ENCODE data around the gene LSP1. TPM values are rescaled to one million over a fixed set of nuclear protein-coding genes. Genes with fewer than 3 reads are reported as not detected.

LSP1 gene
- polyA plus RNA-seq, 1 donor from 2014 or later, result not detected

GRCh38 chr11:1893581-1894359, 40.9 kb downstream of the LSP1 start:
- no peak overlapping the region for H3K4me2 ChIP-seq (ENCODE audit: low read length)
- H3F3A ChIP-seq (ENCODE audit: insufficient read depth, low read length, poor library complexity, severe bottlenecking), result no peaks in the 10 kb centered on the region
- no peaks in the 10 kb centered on the region for H3K9me3 ChIP-seq (ENCODE audit: low read length)
- no peak overlapping the region for H3K4me3 ChIP-seq (ENCODE audit: low read length)
- H3K27ac ChIP-seq (ENCODE audit: low read length), result no peak overlapping the region
- H3K9me2 ChIP-seq (ENCODE audit: insufficient read depth, low read length), result no peaks in the 10 kb centered on the region
- H2AFZ ChIP-seq (ENCODE audit: low read depth, low read length), result no peak overlapping the region
- TF ChIP-seq EZH2 (IDR thresholded peaks at IDR 0.05; ENCODE audit: borderline replicate concordance, insufficient read depth, low read length, poor library complexity, severe bottlenecking) (no peak), MXI1 (conservative IDR thresholded peaks at IDR 0.05; ENCODE audit: poor library complexity, severe bottlenecking) (no peak), CTCF (IDR thresholded peaks at IDR 0.05; ENCODE audit: poor library complexity, severe bottlenecking) (no peak)
- H3K36me3 ChIP-seq (ENCODE audit: insufficient read depth, low read length), result no peaks in the 10 kb centered on the region
- H4K20me1 ChIP-seq (ENCODE audit: insufficient read depth), result no peaks in the 10 kb centered on the region
- H3K27me3 ChIP-seq (ENCODE audit: insufficient read depth, low read depth, low read length), result no peaks in the 10 kb centered on the region
- no peak overlapping the region for H3K9ac ChIP-seq (ENCODE audit: low read length)
- H3K79me2 ChIP-seq (replicated peaks; ENCODE audit: insufficient read depth, low read length), result no peaks in the 10 kb centered on the region

GRCh38 chr11:1894759-1895158, 41.9 kb downstream of the LSP1 start:
- TF ChIP-seq EP300 (conservative IDR thresholded peaks at IDR 0.05; ENCODE audit: poor library complexity, severe bottlenecking), result no peak
- TF ChIP-seq SMC3 (conservative IDR thresholded peaks at IDR 0.05; ENCODE audit: poor library complexity), result no peak
- TF ChIP-seq POLR2AphosphoS5 (IDR thresholded peaks at IDR 0.05), result no peak
- TF ChIP-seq TAF1 (IDR thresholded peaks at IDR 0.05; ENCODE audit: low read depth), result no peak
- no peak for TF ChIP-seq REST (IDR thresholded peaks at IDR 0.05; ENCODE audit: borderline replicate concordance)
- no peak for TF ChIP-seq RAD21 (conservative IDR thresholded peaks at IDR 0.05)
- TF ChIP-seq MXI1 (conservative IDR thresholded peaks at IDR 0.05; ENCODE audit: poor library complexity, severe bottlenecking), result no peak
- no peak for TF ChIP-seq EZH2 (IDR thresholded peaks at IDR 0.05; ENCODE audit: borderline replicate concordance, insufficient read depth, low read length, poor library complexity, severe bottlenecking)
- no peak for TF ChIP-seq CTCF (IDR thresholded peaks at IDR 0.05; ENCODE audit: poor library complexity, severe bottlenecking)
- Histone ChIP-seq H3K9me2 (ENCODE audit: insufficient read depth, low read length) (no peaks in the 10 kb centered on the region), H4K20me1 (ENCODE audit: insufficient read depth) (no peaks in the 10 kb centered on the region), H3F3A (ENCODE audit: insufficient read depth, low read length, poor library complexity, severe bottlenecking) (no peaks in the 10 kb centered on the region), H3K27ac (ENCODE audit: low read length) (no peak overlapping the region), H3K4me3 (ENCODE audit: low read length) (no peak overlapping the region), H2AFZ (ENCODE audit: low read depth, low read length) (no peak overlapping the region), H3K9me3 (ENCODE audit: low read length) (no peaks in the 10 kb centered on the region), H3K4me2 (ENCODE audit: low read length) (no peak overlapping the region), H3K9ac (ENCODE audit: low read length) (no peak overlapping the region), H3K36me3 (ENCODE audit: insufficient read depth, low read length) (no peaks in the 10 kb centered on the region), H3K27me3 (ENCODE audit: insufficient read depth, low read depth, low read length) (no peaks in the 10 kb centered on the region), H3K79me2 (replicated peaks; ENCODE audit: insufficient read depth, low read length) (no peaks in the 10 kb centered on the region)

Data from neural cell (in vitro differentiated cells).